HL-60 (cell line): ENCODE data around the gene ZBTB32.

Experiments used
- DNase-seq, 2 experiments: peaks; one replicate each; pipeline ENCODE4 v3.0.0-alpha.2; 2010 to 2020; ENCODE audit warnings: low read depth in 1 of 2, low spot score in 1 of 2
- H3K27ac ChIP-seq: fragments of 250-450 bp; sonication (Bioruptor Pico); replicated peaks from 2 replicates; pipeline ENCODE4 v1.5.1; 2020; ENCODE audit warnings: mild to moderate bottlenecking, moderate library complexity
- H3K27me3 ChIP-seq: fragments of 250-450 bp; sonication (Bioruptor Pico); 2 replicates; pipeline ENCODE4 v1.5.1; 2021; ENCODE audit warnings: mild to moderate bottlenecking, moderate library complexity; ENCODE audit not compliant: insufficient read depth, poor library complexity, severe bottlenecking
- H3K4me3 ChIP-seq: replicated peaks from 2 replicates; pipeline ENCODE4 v1.5.1; 2011; ENCODE audit warnings: mild to moderate bottlenecking, control low read depth, low read length; ENCODE audit not compliant: insufficient read depth
- GABPA ChIP-seq: IDR thresholded peaks from 2 replicates; pipeline ENCODE4 v1.6.1; 2012; ENCODE audit warnings: low read depth
- POLR2AphosphoS5 ChIP-seq: IDR thresholded peaks from 2 replicates; pipeline ENCODE4 v1.6.1; 2012; ENCODE audit warnings: low read depth
- SPI1 ChIP-seq: IDR thresholded peaks from 2 replicates; pipeline ENCODE4 v1.6.1; 2012; ENCODE audit warnings: low read depth, mild to moderate bottlenecking, borderline replicate concordance
- TF ChIP-seq, protein P1 (sequence below): IDR thresholded peaks from one replicate; pipeline ENCODE4 v1.5.1; 2011; ENCODE audit warnings: low read length, control low read depth, inconsistent platforms; ENCODE audit not compliant: insufficient read depth
- TF ChIP-seq, protein P2 (sequence below): IDR thresholded peaks from 2 replicates; pipeline ENCODE4 v1.6.1; 2012; ENCODE audit warnings: low read depth; ENCODE audit not compliant: insufficient replicate concordance

ZBTB32 gene

DNA sequence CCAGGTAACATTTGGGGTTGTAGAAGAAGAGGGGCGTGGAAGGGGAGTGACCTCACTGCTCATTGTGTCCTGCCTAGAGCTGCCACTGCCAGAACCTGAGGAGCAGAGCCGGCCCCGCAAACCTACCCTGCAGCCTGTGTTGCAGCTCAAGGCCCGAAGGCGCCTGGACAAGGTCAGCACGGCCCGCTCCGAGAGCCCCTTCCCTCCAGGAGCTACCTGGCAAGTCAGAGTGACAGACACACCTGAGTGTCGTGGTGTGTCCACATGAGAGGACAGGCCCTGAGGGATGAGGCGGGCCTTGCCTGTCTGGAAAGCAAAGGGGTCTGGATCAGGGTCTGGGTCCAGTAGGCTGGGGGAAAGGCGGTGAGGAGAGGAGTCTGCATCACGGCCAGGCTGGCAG lies 20.2 kb downstream of the ZBTB32 start:
- TF ChIP-seq, protein P1, sequence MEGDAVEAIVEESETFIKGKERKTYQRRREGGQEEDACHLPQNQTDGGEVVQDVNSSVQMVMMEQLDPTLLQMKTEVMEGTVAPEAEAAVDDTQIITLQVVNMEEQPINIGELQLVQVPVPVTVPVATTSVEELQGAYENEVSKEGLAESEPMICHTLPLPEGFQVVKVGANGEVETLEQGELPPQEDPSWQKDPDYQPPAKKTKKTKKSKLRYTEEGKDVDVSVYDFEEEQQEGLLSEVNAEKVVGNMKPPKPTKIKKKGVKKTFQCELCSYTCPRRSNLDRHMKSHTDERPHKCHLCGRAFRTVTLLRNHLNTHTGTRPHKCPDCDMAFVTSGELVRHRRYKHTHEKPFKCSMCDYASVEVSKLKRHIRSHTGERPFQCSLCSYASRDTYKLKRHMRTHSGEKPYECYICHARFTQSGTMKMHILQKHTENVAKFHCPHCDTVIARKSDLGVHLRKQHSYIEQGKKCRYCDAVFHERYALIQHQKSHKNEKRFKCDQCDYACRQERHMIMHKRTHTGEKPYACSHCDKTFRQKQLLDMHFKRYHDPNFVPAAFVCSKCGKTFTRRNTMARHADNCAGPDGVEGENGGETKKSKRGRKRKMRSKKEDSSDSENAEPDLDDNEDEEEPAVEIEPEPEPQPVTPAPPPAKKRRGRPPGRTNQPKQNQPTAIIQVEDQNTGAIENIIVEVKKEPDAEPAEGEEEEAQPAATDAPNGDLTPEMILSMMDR: no peak
- TF ChIP-seq POLR2AphosphoS5 (no peak), SPI1 (no peak), GABPA (no peak)
- TF ChIP-seq, protein P2, sequence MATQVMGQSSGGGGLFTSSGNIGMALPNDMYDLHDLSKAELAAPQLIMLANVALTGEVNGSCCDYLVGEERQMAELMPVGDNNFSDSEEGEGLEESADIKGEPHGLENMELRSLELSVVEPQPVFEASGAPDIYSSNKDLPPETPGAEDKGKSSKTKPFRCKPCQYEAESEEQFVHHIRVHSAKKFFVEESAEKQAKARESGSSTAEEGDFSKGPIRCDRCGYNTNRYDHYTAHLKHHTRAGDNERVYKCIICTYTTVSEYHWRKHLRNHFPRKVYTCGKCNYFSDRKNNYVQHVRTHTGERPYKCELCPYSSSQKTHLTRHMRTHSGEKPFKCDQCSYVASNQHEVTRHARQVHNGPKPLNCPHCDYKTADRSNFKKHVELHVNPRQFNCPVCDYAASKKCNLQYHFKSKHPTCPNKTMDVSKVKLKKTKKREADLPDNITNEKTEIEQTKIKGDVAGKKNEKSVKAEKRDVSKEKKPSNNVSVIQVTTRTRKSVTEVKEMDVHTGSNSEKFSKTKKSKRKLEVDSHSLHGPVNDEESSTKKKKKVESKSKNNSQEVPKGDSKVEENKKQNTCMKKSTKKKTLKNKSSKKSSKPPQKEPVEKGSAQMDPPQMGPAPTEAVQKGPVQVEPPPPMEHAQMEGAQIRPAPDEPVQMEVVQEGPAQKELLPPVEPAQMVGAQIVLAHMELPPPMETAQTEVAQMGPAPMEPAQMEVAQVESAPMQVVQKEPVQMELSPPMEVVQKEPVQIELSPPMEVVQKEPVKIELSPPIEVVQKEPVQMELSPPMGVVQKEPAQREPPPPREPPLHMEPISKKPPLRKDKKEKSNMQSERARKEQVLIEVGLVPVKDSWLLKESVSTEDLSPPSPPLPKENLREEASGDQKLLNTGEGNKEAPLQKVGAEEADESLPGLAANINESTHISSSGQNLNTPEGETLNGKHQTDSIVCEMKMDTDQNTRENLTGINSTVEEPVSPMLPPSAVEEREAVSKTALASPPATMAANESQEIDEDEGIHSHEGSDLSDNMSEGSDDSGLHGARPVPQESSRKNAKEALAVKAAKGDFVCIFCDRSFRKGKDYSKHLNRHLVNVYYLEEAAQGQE: no peak
- Histone ChIP-seq H3K27me3 (no peaks in the 10 kb centered on the region), H3K4me3 (no peak overlapping the region), H3K27ac (no peak overlapping the region)
- DNase-seq: no peak

DNA sequence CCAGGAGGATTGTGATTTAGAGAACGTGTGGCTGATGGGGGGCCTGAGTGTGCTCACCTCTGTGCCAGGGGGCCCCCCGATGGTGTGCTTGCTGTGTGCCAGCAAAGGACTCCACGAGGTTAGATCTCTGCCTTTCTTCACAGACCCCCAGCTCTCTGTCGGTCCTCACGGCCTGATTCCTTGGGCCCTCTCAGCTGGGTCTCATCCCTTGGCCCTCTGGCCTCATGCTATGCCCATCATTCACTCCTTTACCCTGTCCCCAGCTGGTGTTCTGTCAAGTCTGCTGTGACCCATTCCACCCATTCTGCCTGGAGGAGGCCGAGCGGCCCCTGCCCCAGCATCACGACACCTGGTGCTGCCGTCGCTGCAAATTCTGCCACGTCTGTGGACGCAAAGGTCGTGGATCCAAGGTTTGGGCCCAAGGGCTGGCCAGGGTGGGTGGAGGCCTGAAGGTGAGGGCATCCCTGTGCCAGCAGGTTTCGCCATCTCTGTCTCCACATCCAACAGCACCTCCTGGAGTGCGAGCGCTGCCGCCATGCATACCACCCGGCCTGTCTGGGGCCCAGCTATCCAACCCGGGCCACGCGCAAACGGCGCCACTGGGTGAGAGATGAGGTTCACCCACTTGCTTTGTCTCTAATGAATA lies 21.0 kb downstream of the ZBTB32 start:
- no peak for DNase-seq
- Histone ChIP-seq H3K27me3 (no peaks in the 10 kb centered on the region), H3K27ac (no peak overlapping the region), H3K4me3 (no peak overlapping the region)
- TF ChIP-seq, protein P2: no peak
- TF ChIP-seq SPI1 (no peak), GABPA (no peak), POLR2AphosphoS5 (no peak)
- TF ChIP-seq, protein P1: no peak

DNA sequence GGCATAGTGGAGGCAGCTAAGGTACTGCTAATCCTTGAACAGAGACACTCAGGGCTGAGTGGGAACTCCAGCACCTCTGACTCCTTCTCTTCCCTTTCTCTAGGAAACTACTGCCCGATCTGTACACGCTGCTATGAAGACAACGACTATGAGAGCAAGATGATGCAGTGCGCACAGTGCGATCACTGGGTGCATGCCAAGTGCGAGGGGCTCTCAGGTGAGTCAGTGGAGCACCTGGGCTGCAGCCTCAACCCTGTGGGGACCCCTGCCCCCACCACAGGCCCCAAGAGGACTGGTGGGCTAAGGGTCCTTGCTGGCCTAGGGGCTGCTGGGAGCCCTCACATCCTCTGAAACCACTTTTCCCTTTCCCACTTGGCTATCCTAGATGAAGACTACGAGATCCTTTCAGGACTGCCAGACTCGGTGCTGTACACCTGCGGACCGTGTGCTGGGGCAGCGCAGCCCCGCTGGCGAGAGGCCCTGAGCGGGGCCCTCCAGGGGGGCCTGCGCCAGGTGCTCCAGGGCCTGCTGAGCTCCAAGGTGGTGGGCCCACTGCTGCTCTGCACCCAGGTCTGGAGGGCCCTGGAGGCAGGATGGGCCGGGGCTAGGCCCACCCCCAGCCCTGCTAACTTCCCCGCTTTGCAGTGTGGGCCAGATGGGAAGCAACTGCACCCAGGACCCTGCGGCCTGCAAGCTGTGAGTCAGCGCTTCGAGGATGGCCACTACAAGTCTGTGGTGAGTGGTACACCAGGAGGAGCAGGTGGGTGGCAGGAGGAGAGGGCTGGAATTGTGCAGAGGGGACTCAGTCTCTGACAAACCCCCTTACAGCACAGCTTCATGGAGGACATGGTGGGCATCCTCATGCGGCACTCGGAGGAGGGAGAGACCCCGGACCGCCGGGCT lies 22.9 kb downstream of the ZBTB32 start:
- Histone ChIP-seq H3K27me3 (no peaks in the 10 kb centered on the region), H3K27ac (no peak overlapping the region), H3K4me3 (no peak overlapping the region)
- TF ChIP-seq POLR2AphosphoS5: no peak
- TF ChIP-seq, protein P2: no peak
- no peak for DNase-seq
